GM12892 (cell line): ENCODE results near the gene CAB39L.

ENCODE experiments used
- POLR2A ChIP-seq: IDR thresholded peaks from 2 replicates; pipeline ENCODE4 v1.6.1; 2011; ENCODE audit warnings: low read depth, low read length, control low read depth
- POLR2AphosphoS5 ChIP-seq: IDR thresholded peaks from 2 replicates; pipeline ENCODE4 v1.6.1; 2011; ENCODE audit warnings: low read depth, low read length, control low read depth
- TAF1 ChIP-seq: IDR thresholded peaks from 2 replicates; pipeline ENCODE4 v1.6.1; 2011; ENCODE audit warnings: low read depth, mild to moderate bottlenecking, control low read depth, low read length, borderline replicate concordance

- no peak for TF ChIP-seq POLR2A
- no peak for TF ChIP-seq TAF1
- no peak for TF ChIP-seq POLR2AphosphoS5
These were observed 24.6 kb downstream of the CAB39L start for GRCh38 chr13:49419276-49419675.
